ENCODE data around the gene CNOT8.

- no peak for TF ChIP-seq CTBP1 (IDR thresholded peaks at IDR 0.05; ENCODE audit: borderline replicate concordance)
- TF ChIP-seq ELF4 (IDR thresholded peaks at IDR 0.05) = no peak
- no peak for TF ChIP-seq ZNF384 (IDR thresholded peaks at IDR 0.05)
- no peak for TF ChIP-seq BHLHE40 (IDR thresholded peaks at IDR 0.05; ENCODE audit: borderline replicate concordance)
- TF ChIP-seq NFRKB (IDR thresholded peaks at IDR 0.05) = no peak
These were observed 27.0 kb upstream of the CNOT8 start for GRCh38 chr5:154831451-154831850.

All from HEK293T (cell line).